ENCODE measurements around the gene MEGF9.

Gene MEGF9

DNA sequence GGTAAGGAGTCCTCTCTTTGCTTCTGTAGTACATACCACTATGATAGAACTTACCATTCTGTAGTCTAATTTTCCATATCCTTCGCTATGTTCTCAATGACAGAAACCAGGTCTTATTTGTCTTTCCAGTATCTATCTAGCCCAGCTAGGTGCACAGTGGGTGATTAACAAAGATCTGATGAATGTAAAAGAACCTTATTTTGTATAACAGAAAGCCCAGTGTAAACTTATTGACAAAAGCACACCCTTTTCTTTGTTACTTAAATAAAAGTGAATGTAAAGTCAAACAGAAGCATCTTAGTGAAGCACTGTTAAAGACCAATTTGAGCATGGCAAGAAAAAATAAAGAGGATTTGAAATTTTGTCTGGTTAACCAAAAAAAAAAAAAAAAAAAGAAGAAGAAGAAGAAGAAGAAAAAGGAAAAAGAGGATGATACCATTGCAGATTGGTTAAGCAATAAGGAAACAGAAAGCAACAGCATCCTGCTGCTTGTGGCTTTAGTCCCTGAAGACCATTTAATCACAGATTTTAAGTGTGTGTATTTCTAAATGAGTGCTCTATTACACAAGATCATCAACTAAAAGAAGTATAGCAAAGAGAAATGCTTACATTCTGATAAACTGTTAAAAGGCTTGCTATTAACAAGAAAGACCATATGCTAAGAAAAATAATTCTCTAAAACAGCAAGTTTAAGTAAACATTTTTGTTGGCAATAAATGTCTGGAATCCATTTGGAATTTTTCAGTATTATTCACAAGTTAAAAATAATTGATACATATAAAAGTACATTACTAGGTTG lies 21.2 kb downstream of the MEGF9 start:
- H3K27ac ChIP-seq: no peak overlapping the region
- no peak for DNase-seq (ENCODE audit: low spot score)
- POLR2A ChIA-PET (ENCODE audit: low non-redundant PET): no interaction called here
- CTCF ChIA-PET: no interaction called here
- TF ChIP-seq, protein P1, sequence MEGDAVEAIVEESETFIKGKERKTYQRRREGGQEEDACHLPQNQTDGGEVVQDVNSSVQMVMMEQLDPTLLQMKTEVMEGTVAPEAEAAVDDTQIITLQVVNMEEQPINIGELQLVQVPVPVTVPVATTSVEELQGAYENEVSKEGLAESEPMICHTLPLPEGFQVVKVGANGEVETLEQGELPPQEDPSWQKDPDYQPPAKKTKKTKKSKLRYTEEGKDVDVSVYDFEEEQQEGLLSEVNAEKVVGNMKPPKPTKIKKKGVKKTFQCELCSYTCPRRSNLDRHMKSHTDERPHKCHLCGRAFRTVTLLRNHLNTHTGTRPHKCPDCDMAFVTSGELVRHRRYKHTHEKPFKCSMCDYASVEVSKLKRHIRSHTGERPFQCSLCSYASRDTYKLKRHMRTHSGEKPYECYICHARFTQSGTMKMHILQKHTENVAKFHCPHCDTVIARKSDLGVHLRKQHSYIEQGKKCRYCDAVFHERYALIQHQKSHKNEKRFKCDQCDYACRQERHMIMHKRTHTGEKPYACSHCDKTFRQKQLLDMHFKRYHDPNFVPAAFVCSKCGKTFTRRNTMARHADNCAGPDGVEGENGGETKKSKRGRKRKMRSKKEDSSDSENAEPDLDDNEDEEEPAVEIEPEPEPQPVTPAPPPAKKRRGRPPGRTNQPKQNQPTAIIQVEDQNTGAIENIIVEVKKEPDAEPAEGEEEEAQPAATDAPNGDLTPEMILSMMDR (conservative IDR thresholded peaks at IDR 0.05; ENCODE audit: low read depth): no peak

DNA sequence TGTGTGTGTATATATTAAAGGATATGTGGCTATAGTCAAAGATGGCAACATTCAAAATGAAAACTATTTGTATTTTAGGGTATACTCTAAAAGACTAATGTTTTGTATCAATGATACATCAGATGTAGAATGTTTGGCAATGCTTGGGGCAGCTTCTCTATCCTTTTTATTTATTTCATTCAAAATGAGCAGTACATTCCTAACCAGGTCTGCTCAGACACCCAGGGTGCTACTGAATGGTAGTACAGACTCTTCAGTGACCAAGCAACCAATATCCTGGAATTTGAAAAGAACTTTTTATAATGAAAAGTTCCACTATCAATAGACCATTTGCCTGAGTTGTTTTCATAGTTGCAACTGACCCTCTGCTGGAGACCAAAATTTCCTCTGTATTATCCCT lies 23.9 kb downstream of the MEGF9 start:
- TF ChIP-seq, protein P1 (conservative IDR thresholded peaks at IDR 0.05; ENCODE audit: low read depth): no peak
- POLR2A ChIA-PET (ENCODE audit: low non-redundant PET): no interaction called here
- no peak for DNase-seq (ENCODE audit: low spot score)
- no peak overlapping the region for H3K27ac ChIP-seq
- CTCF ChIA-PET: no interaction called here

DNA sequence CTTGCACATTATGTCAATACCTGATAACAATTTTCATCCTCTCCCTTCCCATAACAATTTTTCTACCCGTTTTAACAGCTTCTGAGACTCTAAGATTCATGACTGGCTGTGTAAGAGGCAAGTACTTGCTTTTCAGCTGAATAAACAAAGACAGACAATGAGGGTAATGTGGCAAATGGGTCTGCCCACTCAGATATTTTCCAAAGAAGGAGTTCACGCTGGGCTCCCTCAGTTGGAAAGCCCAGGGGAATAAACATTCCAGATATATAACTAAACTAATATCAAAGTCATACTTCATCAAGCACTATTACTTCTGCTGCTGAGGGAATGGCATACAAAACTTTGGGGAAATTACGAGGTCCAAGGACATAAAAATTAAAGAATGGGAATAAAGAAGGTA lies 24.4 kb downstream of the MEGF9 start:
- TF ChIP-seq, protein P1 (conservative IDR thresholded peaks at IDR 0.05; ENCODE audit: low read depth): no peak
- no peak for DNase-seq (ENCODE audit: low spot score)
- ChIA-PET CTCF (no interaction called here), POLR2A (ENCODE audit: low non-redundant PET) (no interaction called here)
- no peak overlapping the region for H3K27ac ChIP-seq

DNA sequence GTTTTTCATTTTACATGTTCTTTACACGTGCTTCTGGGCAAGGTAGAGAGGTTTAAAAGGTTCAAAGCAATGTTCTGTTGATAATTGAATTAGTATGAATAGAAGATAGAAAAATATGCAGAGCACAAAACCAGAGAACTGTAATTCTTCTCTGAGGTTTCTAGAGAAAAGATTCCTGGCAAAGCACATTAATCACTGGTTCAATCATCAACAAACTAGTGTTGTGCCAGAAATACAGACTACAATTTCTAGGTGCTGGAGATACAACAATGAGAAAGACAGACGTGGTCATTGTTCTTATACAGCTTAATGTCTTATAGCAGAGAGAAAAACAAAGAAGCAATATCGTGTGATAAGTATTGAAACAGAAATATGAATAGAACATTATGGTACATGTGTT lies 25.5 kb downstream of the MEGF9 start:
- H3K27ac ChIP-seq: no peak overlapping the region
- ChIA-PET CTCF (no interaction called here), POLR2A (ENCODE audit: low non-redundant PET) (no interaction called here)
- TF ChIP-seq, protein P1 (conservative IDR thresholded peaks at IDR 0.05; ENCODE audit: low read depth): no peak
- no peak for DNase-seq (ENCODE audit: low spot score)

DNA sequence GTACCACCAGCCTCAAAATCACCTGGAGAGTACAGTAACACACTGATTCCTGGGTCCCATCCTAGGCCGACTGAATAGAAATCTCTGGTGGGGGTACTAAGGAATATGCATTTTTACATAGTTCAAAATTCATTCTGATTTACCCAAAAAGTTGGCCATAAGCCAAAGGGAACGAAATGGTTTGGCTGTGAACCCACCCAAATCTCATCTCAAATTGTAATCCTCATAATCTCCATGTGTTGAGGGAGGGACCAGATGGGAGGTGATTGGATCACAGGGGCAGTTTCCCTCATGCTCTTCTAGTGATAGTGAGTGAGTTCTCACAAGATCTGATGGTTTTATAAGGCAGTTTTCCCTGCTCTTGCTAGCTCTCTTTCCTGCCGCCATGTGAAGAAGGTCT lies 31.1 kb downstream of the MEGF9 start:
- CTCF ChIA-PET: interaction anchor here (0.6 kb wide), 1 partner anchor 9 kb away, joined by 6 read pairs; no protein-coding TSS in a partner anchor

DNA sequence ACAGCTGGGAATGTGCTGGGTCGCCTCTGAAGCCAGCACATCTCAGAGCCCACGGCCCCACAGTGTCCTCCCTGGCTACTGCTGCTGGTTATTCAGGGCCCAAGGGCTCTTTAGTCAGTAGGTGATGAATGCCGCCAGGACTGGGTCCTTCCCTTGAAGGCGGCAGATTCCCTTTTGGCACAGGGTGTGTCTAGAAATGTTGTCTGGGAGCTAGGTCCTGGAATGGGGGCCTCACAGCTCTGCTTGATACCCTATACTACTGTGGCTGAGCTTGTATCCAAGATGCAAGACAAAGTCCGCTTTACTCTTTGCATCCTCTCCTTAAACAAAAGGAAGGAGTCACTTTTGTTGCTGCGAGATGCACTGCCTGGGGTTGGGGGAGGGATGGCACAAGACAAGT lies 33.1 kb downstream of the MEGF9 start:
- ChIA-PET CTCF (interaction anchor here (1.0 kb wide), 1 partner anchor 61 kb away, joined by 6 read pairs; no protein-coding TSS in a partner anchor), POLR2A (ENCODE audit: low non-redundant PET) (no interaction called here)
- TF ChIP-seq, protein P1 (conservative IDR thresholded peaks at IDR 0.05; ENCODE audit: low read depth): no peak
- H3K27ac ChIP-seq: no peak overlapping the region
- DNase-seq (ENCODE audit: low spot score): no peak

More for the DNA sequence above, 31.1 kb downstream of the MEGF9 start:
- no peak for DNase-seq (ENCODE audit: low spot score)
- TF ChIP-seq, protein P1 (conservative IDR thresholded peaks at IDR 0.05; ENCODE audit: low read depth): no peak
- no peak overlapping the region for H3K27ac ChIP-seq
- POLR2A ChIA-PET (ENCODE audit: low non-redundant PET): no interaction called here
